ENCODE measurements around the gene LSMEM2. TPM values are rescaled to one million over a fixed set of nuclear protein-coding genes. Genes with fewer than 3 reads are reported as not detected.
A peak's percentile ranks its signal among the peaks of the same experiment; 100 is the strongest.

Gene LSMEM2
- total and polyA plus RNA-seq, 12 donors = 1.9 to 45.2 (median 31.7) TPM

DNA sequence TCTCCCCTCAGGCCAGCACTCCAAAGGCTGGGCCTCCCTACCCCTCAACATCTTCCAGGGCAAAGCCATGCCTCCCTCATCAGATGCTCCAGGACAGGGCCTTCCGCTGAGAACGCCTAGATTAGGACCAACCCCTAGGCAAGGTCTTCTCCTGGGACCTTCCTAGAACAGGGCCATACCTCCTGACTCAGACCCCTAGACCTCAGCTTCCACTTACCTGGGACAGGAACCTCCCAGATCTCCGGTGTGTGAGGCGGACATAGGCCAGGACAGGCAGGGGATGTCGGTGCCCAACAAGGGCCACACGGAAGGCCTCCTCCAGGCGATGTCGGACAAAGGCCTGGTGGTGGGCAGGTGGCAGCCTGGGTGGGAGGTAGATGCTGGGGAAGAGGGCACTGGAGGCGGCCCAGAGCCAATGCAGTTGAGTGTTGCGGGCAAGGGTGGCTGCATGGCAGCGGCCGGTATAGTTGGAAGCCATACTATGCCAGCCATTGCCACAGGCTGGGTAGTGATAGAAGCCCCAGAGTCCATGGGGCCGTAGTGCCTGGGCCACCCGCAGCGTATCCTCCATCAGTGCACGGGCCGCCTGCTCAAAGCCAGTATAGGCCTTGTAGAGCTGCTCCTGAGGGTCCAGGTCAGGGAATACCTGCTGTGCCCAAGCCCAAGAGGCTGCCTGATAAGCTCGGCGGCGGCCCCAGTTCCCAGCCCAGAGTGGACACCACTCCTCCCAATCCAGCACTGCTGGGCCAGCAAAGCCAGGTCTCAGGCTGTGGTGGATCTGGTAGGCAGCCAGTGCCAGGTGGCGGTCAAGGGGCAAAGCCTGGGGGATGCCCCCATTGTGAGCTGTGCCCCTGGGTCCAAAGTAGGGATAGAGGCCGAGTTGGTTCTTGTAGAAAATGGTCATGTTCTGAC, 15.9 kb downstream of the LSMEM2 start:
- Histone ChIP-seq H3K36me3 (peaks cover 0 to 18% (median 4%) of the 10 kb centered on the region in 9 donors), H3K27ac (no peak overlapping the region), H3K4me1 (peaks cover 23 to 49% (median 39%) of the 10 kb centered on the region in 9 donors), H3K27me3 (no peaks in the 10 kb centered on the region), H3K4me3 (no peak overlapping the region), H3K9me3 (no peaks in the 10 kb centered on the region)
- intact Hi-C loops (cut with DNase I) = no loop called here
- TF ChIP-seq, protein P1, sequence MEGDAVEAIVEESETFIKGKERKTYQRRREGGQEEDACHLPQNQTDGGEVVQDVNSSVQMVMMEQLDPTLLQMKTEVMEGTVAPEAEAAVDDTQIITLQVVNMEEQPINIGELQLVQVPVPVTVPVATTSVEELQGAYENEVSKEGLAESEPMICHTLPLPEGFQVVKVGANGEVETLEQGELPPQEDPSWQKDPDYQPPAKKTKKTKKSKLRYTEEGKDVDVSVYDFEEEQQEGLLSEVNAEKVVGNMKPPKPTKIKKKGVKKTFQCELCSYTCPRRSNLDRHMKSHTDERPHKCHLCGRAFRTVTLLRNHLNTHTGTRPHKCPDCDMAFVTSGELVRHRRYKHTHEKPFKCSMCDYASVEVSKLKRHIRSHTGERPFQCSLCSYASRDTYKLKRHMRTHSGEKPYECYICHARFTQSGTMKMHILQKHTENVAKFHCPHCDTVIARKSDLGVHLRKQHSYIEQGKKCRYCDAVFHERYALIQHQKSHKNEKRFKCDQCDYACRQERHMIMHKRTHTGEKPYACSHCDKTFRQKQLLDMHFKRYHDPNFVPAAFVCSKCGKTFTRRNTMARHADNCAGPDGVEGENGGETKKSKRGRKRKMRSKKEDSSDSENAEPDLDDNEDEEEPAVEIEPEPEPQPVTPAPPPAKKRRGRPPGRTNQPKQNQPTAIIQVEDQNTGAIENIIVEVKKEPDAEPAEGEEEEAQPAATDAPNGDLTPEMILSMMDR (IDR thresholded peaks at IDR 0.05) = no peak
- 91 to 93% methylated on average over 22 of the region's 22 CpGs for WGBS, 2 donors
- ATAC-seq (no peak), DNase-seq (no peak)

DNA sequence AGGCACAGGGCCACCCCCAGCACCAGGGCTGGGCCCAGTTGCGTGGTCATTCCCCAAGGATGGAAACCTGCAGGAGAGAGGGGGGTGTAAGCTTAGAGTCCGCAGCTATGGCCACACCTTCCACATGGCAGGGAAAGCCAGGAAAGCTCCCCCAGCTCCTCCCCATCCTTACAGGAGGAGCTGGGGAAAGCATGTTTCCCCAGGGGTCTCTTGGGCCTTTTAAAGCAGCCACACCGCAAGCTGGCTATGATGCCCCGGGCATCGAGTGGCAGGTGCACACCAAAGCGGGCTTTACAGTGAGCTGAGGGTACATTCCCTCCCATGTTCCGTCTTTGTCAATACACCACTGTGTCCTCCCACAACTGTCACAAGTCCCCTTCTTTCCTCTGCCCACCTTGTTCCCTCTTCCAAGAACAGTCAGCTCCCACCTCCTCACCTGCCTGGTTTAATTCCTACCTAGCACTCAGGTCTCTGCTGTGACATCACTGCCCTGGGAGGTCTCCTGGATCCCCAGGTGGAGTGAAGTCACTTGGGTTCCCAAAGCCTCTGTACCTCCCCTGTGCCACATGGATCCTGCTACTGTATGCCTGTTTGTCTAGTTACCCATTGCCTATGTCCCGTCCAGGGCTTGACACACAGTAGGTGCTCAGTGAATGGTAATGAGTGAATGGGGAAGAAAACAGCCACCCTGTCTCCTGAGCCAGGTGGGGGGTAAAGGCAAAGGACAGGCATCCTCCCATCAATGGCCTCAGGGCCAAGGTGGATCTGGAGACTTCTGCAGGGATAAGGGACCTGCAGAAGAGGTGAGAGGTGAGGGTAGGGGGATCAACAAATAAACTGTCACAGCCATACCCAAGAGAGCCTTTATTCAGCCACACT, 16.9 kb downstream of the LSMEM2 start:
- DNase-seq = no peak
- intact Hi-C loops (cut with DNase I) = no loop called here
- Histone ChIP-seq H3K4me3 (no peak overlapping the region), H3K4me1 (peaks cover 28 to 53% (median 43%) of the 10 kb centered on the region in 9 donors), H3K9me3 (no peaks in the 10 kb centered on the region), H3K27me3 (no peaks in the 10 kb centered on the region), H3K27ac (no peak overlapping the region), H3K36me3 (peaks cover 0 to 16% (median 0%) of the 10 kb centered on the region in 9 donors)
- WGBS, 2 donors = 88 to 89% methylated on average over 8 of the region's 8 CpGs
- TF ChIP-seq, protein P1 (IDR thresholded peaks at IDR 0.05) = no peak
- ATAC-seq = no peak

DNA sequence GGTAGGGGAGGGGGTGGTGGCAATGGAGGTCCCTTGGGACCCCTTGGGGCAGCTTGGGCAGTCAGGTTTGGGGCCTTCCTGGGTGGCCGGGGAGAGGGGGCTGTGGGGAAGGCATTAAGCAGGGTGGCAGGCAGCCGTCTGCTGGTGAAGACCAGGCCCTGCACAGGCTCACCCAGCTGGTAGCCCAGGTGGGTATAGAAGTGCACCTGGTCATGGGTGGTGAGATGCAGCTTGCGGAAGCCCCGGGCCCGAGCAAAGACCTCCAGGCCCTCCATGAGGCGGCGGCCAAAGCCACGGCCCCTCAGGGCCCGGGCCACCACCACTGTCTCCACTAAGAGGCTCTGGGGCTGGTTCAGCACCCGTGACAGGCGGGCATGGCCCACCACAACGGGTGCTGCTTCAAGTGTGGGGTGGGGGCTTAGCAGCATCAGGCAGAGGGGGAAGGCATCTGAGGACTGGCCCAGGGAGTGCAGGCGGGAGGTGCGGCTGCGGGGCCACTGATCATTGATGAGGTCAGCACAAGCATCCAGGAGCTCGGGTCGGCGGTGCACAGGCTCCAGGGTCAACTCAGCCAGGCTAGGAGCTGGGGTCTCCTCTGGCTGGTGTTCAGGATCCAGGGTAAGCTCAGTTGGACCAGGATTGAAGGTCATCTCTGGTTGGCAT, 18.0 kb downstream of the LSMEM2 start:
- 92 to 94% methylated on average over 18 of the region's 18 CpGs for WGBS, 2 donors
- peaks cover 0 to 22% (median 0%) of the 10 kb centered on the region in 9 donors for H3K36me3 ChIP-seq
- TF ChIP-seq, protein P1 (IDR thresholded peaks at IDR 0.05) = no peak
- H3K27ac ChIP-seq = no peak overlapping the region
- DNase-seq = no peak
- H3K4me1 ChIP-seq = peaks cover 23 to 50% (median 42%) of the 10 kb centered on the region in 9 donors
- no peak for ATAC-seq
- H3K4me3 ChIP-seq = no peak overlapping the region
- H3K27me3 ChIP-seq = no peaks in the 10 kb centered on the region
- intact Hi-C loops (cut with DNase I) = no loop called here
- no peaks in the 10 kb centered on the region for H3K9me3 ChIP-seq

DNA sequence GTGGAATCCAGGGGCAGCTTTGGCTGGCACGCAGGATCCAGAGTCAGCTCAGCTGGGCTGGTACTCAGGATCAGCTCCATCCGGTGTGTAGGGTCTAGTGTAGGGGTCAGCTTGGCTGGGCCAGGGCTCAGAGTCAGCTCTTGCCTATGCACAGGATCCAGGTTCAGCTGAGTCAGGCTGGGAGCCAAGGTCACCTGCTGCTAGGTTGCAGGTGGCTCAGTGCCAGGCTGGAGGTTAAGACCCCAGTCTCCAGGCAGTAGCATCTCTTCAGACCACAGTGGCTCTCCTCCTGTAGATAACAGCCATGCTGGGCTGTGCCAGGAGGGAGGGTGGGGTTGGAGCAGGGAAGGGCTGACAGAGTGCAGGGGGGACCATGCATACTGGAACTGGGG, 18.5 kb downstream of the LSMEM2 start:
- 84 to 87% methylated on average over 2 of the region's 2 CpGs for WGBS, 2 donors
- Histone ChIP-seq H3K27ac (peak overlapping the region in 3 of 10 donors; percentile 91 to 95 (median 95)), H3K4me3 (no peak overlapping the region), H3K4me1 (peaks cover 23 to 55% (median 47%) of the 10 kb centered on the region in 9 donors), H3K9me3 (no peaks in the 10 kb centered on the region), H3K27me3 (no peaks in the 10 kb centered on the region), H3K36me3 (peaks cover 0 to 22% (median 0%) of the 10 kb centered on the region in 9 donors)
- TF ChIP-seq, protein P1 (IDR thresholded peaks at IDR 0.05) = no peak
- DNase-seq (no peak), ATAC-seq (no peak)
- intact Hi-C loops (cut with DNase I) = no loop called here

All from heart right ventricle (tissue), 16 donors.